SK-N-MC (cell line): Measurements from ENCODE around the gene SELENOO.

Experiments
- DNase-seq: peaks from one replicate; pipeline ENCODE4 v3.0.0-alpha.2; 2011; ENCODE audit warnings: low read depth, low spot score
- H3K27ac ChIP-seq: fragments of 200-600 bp; sonication (generic); 2 replicates; pipeline ENCODE4 v1.5.1; 2016; ENCODE audit warnings: mixed run types
- H3K36me3 ChIP-seq: fragments of 200-600 bp; sonication (generic); 2 replicates; pipeline ENCODE4 v1.6.1; 2017; ENCODE audit warnings: antibody characterized with exemption, low read length, mixed read lengths; ENCODE audit not compliant: insufficient read depth
- H3K4me3 ChIP-seq: fragments of 200-600 bp; sonication (generic); 2 replicates; pipeline ENCODE4 v1.5.1; 2016
- H3K9ac ChIP-seq: fragments of 200-600 bp; sonication (generic); 2 replicates; pipeline ENCODE4 v1.8.0; 2017; ENCODE audit warnings: mixed run types, mixed read lengths; ENCODE audit not compliant: insufficient read length
- H3K9me3 ChIP-seq: fragments of 200-600 bp; sonication (generic); 2 replicates; pipeline ENCODE4 v1.6.1; 2017; ENCODE audit warnings: low read depth, mild to moderate bottlenecking, antibody characterized with exemption, low read length, moderate library complexity, mixed read lengths
- EZH2 ChIP-seq: fragments of 200-600 bp; sonication (generic); IDR thresholded peaks from one replicate; pipeline ENCODE4 v1.6.1; 2017; ENCODE audit warnings: antibody characterized with exemption
- FOXP2 ChIP-seq: optimal IDR thresholded peaks from 2 replicates; pipeline ENCODE3; 2011; ENCODE audit warnings: mild to moderate bottlenecking, moderate library complexity; ENCODE audit not compliant: insufficient read depth; ENCODE audit errors: extremely low read length, control extremely low read depth
- POLR2AphosphoS5 ChIP-seq: IDR thresholded peaks from 2 replicates; pipeline ENCODE4 v1.6.1; 2012; ENCODE audit warnings: mild to moderate bottlenecking, low read depth, low read length, borderline replicate concordance

SELENOO gene

GRCh38 chr22:50192436-50193204 is 8.2 kb upstream of the SELENOO start:
- no peak overlapping the region for H3K9ac ChIP-seq
- TF ChIP-seq EZH2 (no peak), POLR2AphosphoS5 (no peak), FOXP2 (no peak)
- no peak overlapping the region for H3K4me3 ChIP-seq
- peaks cover 13% of the 10 kb centered on the region; the same call in 1 of the 2 replicates for H3K36me3 ChIP-seq
- DNase-seq = no peak
- H3K27ac ChIP-seq = 0 out of 2 replicates have a peak overlapping the region, but pooled peaks have one; percentile 31
- no peaks in the 10 kb centered on the region for H3K9me3 ChIP-seq

- no peak for DNase-seq
- H3K36me3 ChIP-seq = peaks cover 13% of the 10 kb centered on the region; the same call in 1 of the 2 replicates
- H3K9ac ChIP-seq = no peak overlapping the region
- H3K27ac ChIP-seq = no peak overlapping the region
- H3K4me3 ChIP-seq = no peak overlapping the region
- no peaks in the 10 kb centered on the region for H3K9me3 ChIP-seq
- TF ChIP-seq EZH2 (no peak), POLR2AphosphoS5 (no peak), FOXP2 (no peak)
Observed at GRCh38 chr22:50193621-50194020, 7.2 kb upstream of the SELENOO start.

- Histone ChIP-seq H3K9ac (no peak overlapping the region), H3K36me3 (peaks cover 13% of the 10 kb centered on the region; the same call in 1 of the 2 replicates), H3K9me3 (no peaks in the 10 kb centered on the region), H3K4me3 (no peak overlapping the region), H3K27ac (no peak overlapping the region)
- TF ChIP-seq FOXP2 = no peak
- no peak for TF ChIP-seq POLR2AphosphoS5
- TF ChIP-seq EZH2 = no peak
- DNase-seq = no peak
Observed at GRCh38 chr22:50194037-50194805, 6.6 kb upstream of the SELENOO start.

- no peaks in the 10 kb centered on the region for H3K9me3 ChIP-seq
- H3K27ac ChIP-seq = no peak overlapping the region
Observed at GRCh38 chr22:50196256-50196655, 4.6 kb upstream of the SELENOO start.

GRCh38 chr22:50197000-50197800 is 3.6 kb upstream of the SELENOO start:
- Histone ChIP-seq H3K27ac (no peak overlapping the region), H3K9me3 (no peaks in the 10 kb centered on the region), H3K4me3 (no peak overlapping the region), H3K9ac (no peak overlapping the region), H3K36me3 (peaks cover 10% of the 10 kb centered on the region; the same call in 1 of the 2 replicates)
- TF ChIP-seq POLR2AphosphoS5 = no peak
- DNase-seq = no peak

More at GRCh38 chr22:50196256-50196655, 4.6 kb upstream of the SELENOO start:
- TF ChIP-seq POLR2AphosphoS5 = no peak
- no peak for TF ChIP-seq FOXP2
- no peak for TF ChIP-seq EZH2
- no peak overlapping the region for H3K4me3 ChIP-seq
- DNase-seq = no peak
- no peak overlapping the region for H3K9ac ChIP-seq
- peaks cover 13% of the 10 kb centered on the region; the same call in 1 of the 2 replicates for H3K36me3 ChIP-seq

- no peak for DNase-seq
- Histone ChIP-seq H3K9me3 (peaks cover under 1% of the 10 kb centered on the region; the same call in 1 of the 2 replicates), H3K9ac (no peak overlapping the region), H3K36me3 (peaks cover 16% of the 10 kb centered on the region), H3K4me3 (no peak overlapping the region), H3K27ac (no peak overlapping the region)
- TF ChIP-seq POLR2AphosphoS5 (no peak), EZH2 (no peak), FOXP2 (no peak)
Observed at GRCh38 chr22:50197856-50198623, 2.8 kb upstream of the SELENOO start.

GRCh38 chr22:50198624-50199017 is 2.2 kb upstream of the SELENOO start:
- Histone ChIP-seq H3K9ac (no peak overlapping the region), H3K4me3 (no peak overlapping the region), H3K27ac (0 out of 2 replicates have a peak overlapping the region, but pooled peaks have one; percentile 13), H3K9me3 (peaks cover 6% of the 10 kb centered on the region; the same call in 1 of the 2 replicates), H3K36me3 (peaks cover 22% of the 10 kb centered on the region)
- TF ChIP-seq FOXP2 = no peak
- no peak for TF ChIP-seq EZH2
- no peak for TF ChIP-seq POLR2AphosphoS5
- no peak for DNase-seq
